Fibroblast of lung (primary cell): ENCODE results near the gene ZGPAT.

Experiments used
- CTCF ChIP-seq, 2 donors: IDR thresholded peaks in 1 of 2; conservative IDR thresholded peaks in 1 of 2; 1 replicate in 1 of 2; 2 replicates in 1 of 2; pipeline ENCODE4 v1.5.1; 2011 to 2012; ENCODE audit warnings: low read length in 2 of 2, control low read depth in 1 of 2, inconsistent platforms in 1 of 2, low read depth in 1 of 2, mild to moderate bottlenecking in 1 of 2
- EZH2 ChIP-seq: IDR thresholded peaks from 2 replicates; pipeline ENCODE4 v1.5.1; 2012; ENCODE audit warnings: low read length, control low read depth, mild to moderate bottlenecking; ENCODE audit errors: missing control alignments

GRCh38 chr20:63737695-63737944 lies 29.8 kb downstream of the ZGPAT start:
- TF ChIP-seq CTCF (conservative IDR thresholded peaks at IDR 0.05 in 1 of 2, IDR thresholded peaks at IDR 0.05 in 1 of 2; ENCODE audit: low read depth in 1 of 2, low read length in 2 of 2) (no peak), EZH2 (no peak)
